Ascending aorta (tissue), 2 donors: ENCODE measurements around the gene RPS6KC1. TPM values are rescaled to one million over a fixed set of nuclear protein-coding genes. Genes with fewer than 3 reads are reported as not detected.

Experiments
- DNase-seq, 2 donors: peaks; one replicate each; pipeline ENCODE4 v3.0.0-alpha.2; 2019; ENCODE audit warnings: low spot score in 2 of 2
- H3K27ac ChIP-seq, 2 donors: fragments of 200-600 bp; sonication (generic); one replicate each; pipeline ENCODE4 v1.5.1; 2016 to 2017; ENCODE audit warnings: mild to moderate bottlenecking in 1 of 2
- H3K27me3 ChIP-seq: fragments of 200-600 bp; sonication (generic); one replicate; pipeline ENCODE4 v1.5.1; 2017
- H3K36me3 ChIP-seq, 2 donors: fragments of 200-600 bp; sonication (generic); one replicate each; pipeline ENCODE4 v1.5.1; 2016
- H3K4me1 ChIP-seq, 2 donors: fragments of 200-600 bp; sonication (generic); one replicate each; pipeline ENCODE4 v1.5.1; 2016 to 2017; ENCODE audit warnings: mild to moderate bottlenecking in 1 of 2
- H3K4me3 ChIP-seq, 2 donors: fragments of 200-600 bp; sonication (generic); one replicate each; pipeline ENCODE4 v1.5.1; 2016 to 2017; ENCODE audit warnings: mild to moderate bottlenecking in 1 of 2
- H3K9me3 ChIP-seq, 2 donors: fragments of 200-600 bp; sonication (generic); one replicate each; pipeline ENCODE4 v1.5.1; 2016
- CTCF ChIP-seq, 3 experiments: fragments of 200-600 bp in 2 of 3; fragments of 450-650 bp in 1 of 3; sonication (generic) in 2 of 3; IDR thresholded peaks; one replicate each; pipeline ENCODE4 v1.5.1; 2016 to 2019; ENCODE audit warnings: antibody characterized with exemption in 3 of 3, mild to moderate bottlenecking in 1 of 3, moderate library complexity in 1 of 3
- intact Hi-C: fragments of 100-400 bp; cut with DNase I; formaldehyde crosslinking; loops from one replicate; pipeline ENCODE4 v1.15.1; 2023
- total RNA-seq: library from RNA; depleted of rRNA; stranded (reverse); fragments of >200 nt; gene quantifications from one replicate; pipeline ENCODE4 v1.1.0, GENCODE V29; 2016

Gene RPS6KC1
- total RNA-seq, 1 donor from 2014 or later, result 21.0 TPM

GRCh38 chr1:213268221-213268620 lies 217.2 kb downstream of the RPS6KC1 start:
- H3K9me3 ChIP-seq, result peaks cover 0 to 14% of the 10 kb centered on the region in 2 donors
- peaks cover 1 to 23% of the 10 kb centered on the region in 2 donors for H3K36me3 ChIP-seq
- no peak overlapping the region for H3K4me3 ChIP-seq
- H3K27me3 ChIP-seq, result no peaks in the 10 kb centered on the region
- H3K27ac ChIP-seq, result no peak overlapping the region
- no peaks in the 10 kb centered on the region for H3K4me1 ChIP-seq
- TF ChIP-seq CTCF (IDR thresholded peaks at IDR 0.05), result no peak
- intact Hi-C loops, result no loop called here
- DNase-seq, result no peak

GRCh38 chr1:213269829-213270228 lies 218.8 kb downstream of the RPS6KC1 start:
- TF ChIP-seq CTCF (IDR thresholded peaks at IDR 0.05), result no peak
- peaks cover 6 to 23% of the 10 kb centered on the region in 2 donors for H3K36me3 ChIP-seq
- intact Hi-C loops, result no loop called here

GRCh38 chr1:213273546-213273945 lies 222.5 kb downstream of the RPS6KC1 start:
- DNase-seq, result no peak
- peaks cover 6 to 9% of the 10 kb centered on the region in 2 donors for H3K36me3 ChIP-seq
- H3K9me3 ChIP-seq, result no peaks in the 10 kb centered on the region
- no peaks in the 10 kb centered on the region for H3K4me1 ChIP-seq
- intact Hi-C loops, result no loop called here
- no peaks in the 10 kb centered on the region for H3K27me3 ChIP-seq
- H3K27ac ChIP-seq, result no peak overlapping the region
- H3K4me3 ChIP-seq, result no peak overlapping the region
- no peak for TF ChIP-seq CTCF (IDR thresholded peaks at IDR 0.05)

More at GRCh38 chr1:213269829-213270228, 218.8 kb downstream of the RPS6KC1 start:
- DNase-seq, result no peak
- Histone ChIP-seq H3K4me1 (no peaks in the 10 kb centered on the region), H3K9me3 (peaks cover 0 to 14% of the 10 kb centered on the region in 2 donors), H3K4me3 (no peak overlapping the region), H3K27me3 (no peaks in the 10 kb centered on the region), H3K27ac (no peak overlapping the region)

GRCh38 chr1:213274140-213274539 lies 223.1 kb downstream of the RPS6KC1 start:
- Histone ChIP-seq H3K4me3 (no peak overlapping the region), H3K9me3 (no peaks in the 10 kb centered on the region), H3K27ac (no peak overlapping the region), H3K36me3 (peaks cover 6 to 9% of the 10 kb centered on the region in 2 donors), H3K27me3 (no peaks in the 10 kb centered on the region), H3K4me1 (no peaks in the 10 kb centered on the region)
- intact Hi-C loops, result no loop called here
- no peak for DNase-seq
- TF ChIP-seq CTCF (IDR thresholded peaks at IDR 0.05), result no peak

GRCh38 chr1:213275293-213275692 lies 224.3 kb downstream of the RPS6KC1 start:
- no peaks in the 10 kb centered on the region for H3K9me3 ChIP-seq
- H3K36me3 ChIP-seq, result peaks cover 6 to 9% of the 10 kb centered on the region in 2 donors
- no peak overlapping the region for H3K27ac ChIP-seq
- intact Hi-C loops, result no loop called here
- no peaks in the 10 kb centered on the region for H3K27me3 ChIP-seq
- DNase-seq, result no peak
- TF ChIP-seq CTCF (IDR thresholded peaks at IDR 0.05), result no peak
- no peak overlapping the region for H3K4me3 ChIP-seq
- H3K4me1 ChIP-seq, result no peaks in the 10 kb centered on the region

- Histone ChIP-seq H3K36me3 (peaks cover 6 to 9% of the 10 kb centered on the region in 2 donors), H3K27ac (no peak overlapping the region), H3K4me1 (no peaks in the 10 kb centered on the region), H3K27me3 (no peaks in the 10 kb centered on the region), H3K9me3 (no peaks in the 10 kb centered on the region), H3K4me3 (no peak overlapping the region)
- TF ChIP-seq CTCF (IDR thresholded peaks at IDR 0.05), result no peak
- no peak for DNase-seq
- intact Hi-C loops, result no loop called here
These were observed 225.2 kb downstream of the RPS6KC1 start for GRCh38 chr1:213276236-213276635.
